NB4 (cell line): ENCODE results near the gene ADCY5.

Experiments
- MYC ChIP-seq: IDR thresholded peaks from 2 replicates; pipeline ENCODE4 v1.6.1; 2011; ENCODE audit warnings: low read depth, low read length
- POLR2A ChIP-seq: IDR thresholded peaks from 2 replicates; pipeline ENCODE4 v1.6.1; 2011; ENCODE audit warnings: mild to moderate bottlenecking; ENCODE audit not compliant: insufficient read length; ENCODE audit errors: extremely low read depth
- TF ChIP-seq, protein P1 (sequence below): IDR thresholded peaks from one replicate; pipeline ENCODE4 v1.5.1; 2012; ENCODE audit warnings: low read depth, low read length

DNA sequence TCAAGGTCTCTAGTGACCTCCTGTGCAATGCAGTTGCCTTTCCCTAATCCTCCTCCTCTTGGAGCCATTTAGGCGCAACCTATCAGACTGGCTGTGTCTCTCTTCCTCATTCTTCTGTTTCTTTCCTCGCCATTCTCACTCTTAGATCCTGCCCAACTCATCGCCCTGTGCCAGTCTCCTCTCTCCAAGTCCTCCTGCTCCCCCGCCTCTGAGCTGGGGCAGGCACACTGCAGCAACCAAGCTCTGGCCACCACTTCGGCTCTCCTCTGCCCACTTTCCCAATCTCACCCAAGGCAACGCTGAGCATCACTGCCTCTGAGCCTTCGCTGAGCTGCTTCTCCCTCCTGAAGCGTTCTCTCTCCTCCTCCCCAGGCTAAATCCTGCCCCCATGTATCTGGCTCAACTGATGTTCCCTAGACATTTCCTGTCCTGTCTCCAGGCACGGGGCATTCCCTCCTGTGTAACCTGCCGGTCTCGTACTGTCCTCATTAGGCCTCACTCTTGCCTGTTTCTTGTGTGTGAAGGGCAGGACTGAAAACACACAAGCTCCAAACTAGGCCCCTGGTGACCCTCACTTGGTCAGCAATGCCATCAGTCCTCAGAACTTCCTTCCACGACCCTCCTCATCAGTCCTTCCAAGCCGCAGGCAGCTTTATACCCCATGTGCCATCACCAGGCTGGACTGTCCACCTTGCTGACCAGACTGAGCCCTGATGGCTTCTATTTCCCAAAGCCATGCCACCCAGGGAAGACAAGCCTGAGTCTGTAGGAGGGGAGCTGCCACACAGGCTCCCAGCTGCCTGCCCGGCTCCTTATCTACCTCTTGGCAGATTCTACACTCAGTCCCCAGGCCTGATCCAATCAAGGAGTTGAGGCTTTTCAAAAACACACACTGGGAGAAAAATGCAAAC is 161.6 kb downstream of the ADCY5 start:
- TF ChIP-seq, protein P1, sequence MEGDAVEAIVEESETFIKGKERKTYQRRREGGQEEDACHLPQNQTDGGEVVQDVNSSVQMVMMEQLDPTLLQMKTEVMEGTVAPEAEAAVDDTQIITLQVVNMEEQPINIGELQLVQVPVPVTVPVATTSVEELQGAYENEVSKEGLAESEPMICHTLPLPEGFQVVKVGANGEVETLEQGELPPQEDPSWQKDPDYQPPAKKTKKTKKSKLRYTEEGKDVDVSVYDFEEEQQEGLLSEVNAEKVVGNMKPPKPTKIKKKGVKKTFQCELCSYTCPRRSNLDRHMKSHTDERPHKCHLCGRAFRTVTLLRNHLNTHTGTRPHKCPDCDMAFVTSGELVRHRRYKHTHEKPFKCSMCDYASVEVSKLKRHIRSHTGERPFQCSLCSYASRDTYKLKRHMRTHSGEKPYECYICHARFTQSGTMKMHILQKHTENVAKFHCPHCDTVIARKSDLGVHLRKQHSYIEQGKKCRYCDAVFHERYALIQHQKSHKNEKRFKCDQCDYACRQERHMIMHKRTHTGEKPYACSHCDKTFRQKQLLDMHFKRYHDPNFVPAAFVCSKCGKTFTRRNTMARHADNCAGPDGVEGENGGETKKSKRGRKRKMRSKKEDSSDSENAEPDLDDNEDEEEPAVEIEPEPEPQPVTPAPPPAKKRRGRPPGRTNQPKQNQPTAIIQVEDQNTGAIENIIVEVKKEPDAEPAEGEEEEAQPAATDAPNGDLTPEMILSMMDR, result no peak
- TF ChIP-seq MYC, result no peak
- no peak for TF ChIP-seq POLR2A
